ENCODE results near the gene JAKMIP1.

The JAKMIP1 gene

GRCh38 chr4:6119507-6120020 lies 80.8 kb downstream of the JAKMIP1 start:
- no peak for DNase-seq (ENCODE audit: low spot score)

GRCh38 chr4:6118201-6118600 lies 82.1 kb downstream of the JAKMIP1 start:
- no peak for DNase-seq (ENCODE audit: low spot score)

- no peak for DNase-seq (ENCODE audit: low spot score)
These were observed 83.6 kb downstream of the JAKMIP1 start for GRCh38 chr4:6116696-6117285.

- no peak for DNase-seq (ENCODE audit: low spot score)
These were observed 84.4 kb downstream of the JAKMIP1 start for GRCh38 chr4:6115746-6116586.

- DNase-seq (ENCODE audit: low spot score) = no peak
These were observed 85.0 kb downstream of the JAKMIP1 start for GRCh38 chr4:6115342-6115741.

- no peak for DNase-seq (ENCODE audit: low spot score)
These were observed 85.7 kb downstream of the JAKMIP1 start for GRCh38 chr4:6114601-6115000.

GRCh38 chr4:6114181-6114580 lies 86.2 kb downstream of the JAKMIP1 start:
- no peak for DNase-seq (ENCODE audit: low spot score)

GRCh38 chr4:6113641-6114040 lies 86.7 kb downstream of the JAKMIP1 start:
- no peak for DNase-seq (ENCODE audit: low spot score)

- DNase-seq (ENCODE audit: low spot score) = no peak
These were observed 87.6 kb downstream of the JAKMIP1 start for GRCh38 chr4:6112606-6113290.

- DNase-seq (ENCODE audit: low spot score) = no peak
These were observed 88.9 kb downstream of the JAKMIP1 start for GRCh38 chr4:6111354-6111960.

GRCh38 chr4:6110681-6111353 lies 89.5 kb downstream of the JAKMIP1 start:
- no peak for DNase-seq (ENCODE audit: low spot score)

- DNase-seq (ENCODE audit: low spot score) = no peak
These were observed 90.3 kb downstream of the JAKMIP1 start for GRCh38 chr4:6109842-6110560.

GRCh38 chr4:6107886-6108285 lies 92.5 kb downstream of the JAKMIP1 start:
- no peak for DNase-seq (ENCODE audit: low spot score)

- DNase-seq (ENCODE audit: low spot score) = no peak
These were observed 93.1 kb downstream of the JAKMIP1 start for GRCh38 chr4:6107114-6107791.

GRCh38 chr4:6106156-6106555 lies 94.2 kb downstream of the JAKMIP1 start:
- no peak for DNase-seq (ENCODE audit: low spot score)

GRCh38 chr4:6105311-6105911 lies 94.9 kb downstream of the JAKMIP1 start:
- no peak for DNase-seq (ENCODE audit: low spot score)

GRCh38 chr4:6104541-6105130 lies 95.7 kb downstream of the JAKMIP1 start:
- DNase-seq (ENCODE audit: low spot score) = no peak

- DNase-seq (ENCODE audit: low spot score) = no peak
These were observed 102.8 kb downstream of the JAKMIP1 start for GRCh38 chr4:6097581-6097980.

- no peak for DNase-seq (ENCODE audit: low spot score)
These were observed 104.5 kb downstream of the JAKMIP1 start for GRCh38 chr4:6095897-6096296.
